Posterior vena cava (tissue), 2 donors: ENCODE results near the gene CLDN1. TPM values are rescaled to one million over a fixed set of nuclear protein-coding genes. Genes with fewer than 3 reads are reported as not detected.

Source experiments
- DNase-seq: peaks from one replicate; pipeline ENCODE4 v3.0.0-alpha.2; 2020; ENCODE audit warnings: low spot score
- intact Hi-C, 2 donors: fragments of 100-400 bp; cut with DNase I; formaldehyde crosslinking; loops; one replicate each; pipeline versions ENCODE4 v1.14.1 to v1.14.2; 2022 to 2023
- total RNA-seq, 2 donors: library from RNA; stranded (reverse); fragmentation: NEBNext Ultra II Directional; extraction: Animal tissue kit (Norgen Biotek cat#: 25700); gene quantifications; one replicate each; pipeline ENCODE4 v1.2.1, GENCODE V29; 2021
- donor health status: DM: yes; HTN: yes; CAD: no.
- donor health status: DM: yes; HTN: yes; CAD: no.

CLDN1 gene
- total RNA-seq, 2 donors from 2014 or later, result 0.46 to 1.1 TPM

DNA sequence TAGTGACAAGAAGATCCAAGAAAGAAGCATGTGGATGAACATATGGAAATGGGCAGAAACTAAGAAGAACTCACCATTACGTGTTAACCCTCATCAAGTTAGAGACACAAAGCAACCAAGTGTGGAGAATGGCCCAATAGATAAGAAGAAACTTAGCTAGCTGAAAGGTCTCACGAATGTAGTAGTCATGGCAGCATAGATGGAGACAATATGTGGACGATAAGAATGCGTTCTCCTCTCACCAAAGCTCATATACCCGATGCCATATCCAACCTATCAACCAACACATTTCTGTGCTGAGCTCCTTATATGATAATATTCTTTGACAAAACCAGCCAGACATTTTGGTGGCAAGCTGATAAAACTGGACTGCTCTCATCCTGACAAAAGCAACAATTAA lies 15.1 kb upstream of the CLDN1 start:
- DNase-seq, result no peak
- intact Hi-C loops, result no loop called here

DNA sequence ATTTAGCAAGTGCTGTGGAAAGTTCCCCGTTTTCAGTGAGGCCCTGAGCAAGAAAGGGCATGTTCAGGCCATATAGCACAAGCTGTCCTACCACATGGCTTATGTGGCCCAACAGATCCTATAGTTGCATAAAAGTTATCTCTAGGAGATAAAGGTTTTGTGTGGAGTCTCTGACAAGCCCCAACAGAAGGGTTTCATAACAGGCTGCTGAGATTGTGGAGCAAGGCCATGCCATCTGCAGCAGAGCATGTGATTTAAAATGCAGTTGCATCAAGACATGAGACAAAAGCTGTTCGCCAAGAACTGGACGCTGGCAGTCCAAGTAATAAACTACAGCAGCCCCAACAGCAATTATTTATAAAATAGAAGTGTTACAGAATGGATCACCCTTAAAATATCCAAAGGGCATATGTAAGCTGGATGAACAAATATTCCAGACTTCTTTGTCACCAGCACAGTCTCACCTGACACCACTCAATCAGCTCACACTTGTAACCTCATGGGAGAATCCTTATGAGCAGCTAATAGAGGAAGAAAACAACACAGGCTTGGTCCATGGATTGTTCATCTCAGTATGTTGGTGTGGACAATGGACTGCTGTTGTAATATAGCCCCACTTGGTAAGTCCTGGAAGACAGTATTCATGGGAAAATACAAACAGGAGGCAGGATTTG lies 14.4 kb upstream of the CLDN1 start:
- intact Hi-C loops, result no loop called here
- no peak for DNase-seq

DNA sequence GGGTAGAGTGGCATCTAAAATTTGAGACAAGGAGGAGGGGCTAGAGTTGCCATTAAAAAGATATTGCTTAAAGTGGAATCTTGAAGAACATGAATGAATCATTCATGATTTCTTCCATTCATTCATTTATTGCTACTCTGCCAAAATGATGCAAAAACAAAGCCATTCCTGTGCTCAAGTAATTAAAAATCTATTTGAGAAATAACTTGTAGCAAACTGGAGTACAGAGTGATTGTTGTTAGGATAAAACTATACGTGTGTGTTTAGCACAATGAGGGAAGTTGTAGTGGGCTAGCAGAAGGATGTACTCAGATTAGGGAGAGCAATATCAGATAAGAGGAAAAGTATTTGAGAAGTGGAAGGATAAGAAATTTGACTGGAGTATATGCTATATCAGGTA lies 11.7 kb upstream of the CLDN1 start:
- intact Hi-C loops, result no loop called here
- no peak for DNase-seq

DNA sequence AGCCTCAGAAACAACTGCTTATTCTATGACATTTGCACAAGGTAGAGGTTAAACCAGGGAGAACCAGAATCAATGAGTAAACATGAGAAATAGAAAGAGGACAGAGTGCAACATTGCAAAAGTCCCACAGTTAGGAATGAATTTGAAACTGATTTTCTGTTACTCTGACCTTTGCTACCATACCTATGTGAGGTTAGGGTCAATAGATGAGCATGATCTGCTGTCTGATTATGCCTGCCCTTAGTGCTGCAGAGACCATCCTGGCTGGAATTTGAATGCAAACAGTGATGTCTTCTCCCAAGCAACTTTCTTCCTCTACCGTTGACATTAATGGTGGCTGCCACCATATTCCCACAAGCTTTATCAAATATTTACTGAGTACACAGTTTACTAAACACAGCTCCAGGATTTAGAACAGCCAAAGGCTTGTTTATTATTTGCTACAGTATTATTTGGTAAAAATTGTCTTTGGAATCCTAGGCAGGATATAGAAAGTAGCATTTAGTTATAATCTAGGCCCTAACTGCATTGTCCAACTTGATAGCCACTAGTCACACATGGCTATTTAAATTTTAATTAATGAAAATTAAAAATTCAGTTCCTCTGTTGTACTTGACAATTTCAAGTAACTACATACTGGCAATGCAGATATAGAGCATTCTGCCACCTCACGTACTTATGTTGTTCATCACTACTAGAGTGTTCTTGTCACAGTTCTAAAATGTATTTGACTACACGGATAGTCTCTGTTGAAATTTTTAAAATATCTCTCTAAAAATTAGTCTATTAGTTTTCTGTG lies 8.9 kb upstream of the CLDN1 start:
- DNase-seq, result no peak
- intact Hi-C loops, result no loop called here

DNA sequence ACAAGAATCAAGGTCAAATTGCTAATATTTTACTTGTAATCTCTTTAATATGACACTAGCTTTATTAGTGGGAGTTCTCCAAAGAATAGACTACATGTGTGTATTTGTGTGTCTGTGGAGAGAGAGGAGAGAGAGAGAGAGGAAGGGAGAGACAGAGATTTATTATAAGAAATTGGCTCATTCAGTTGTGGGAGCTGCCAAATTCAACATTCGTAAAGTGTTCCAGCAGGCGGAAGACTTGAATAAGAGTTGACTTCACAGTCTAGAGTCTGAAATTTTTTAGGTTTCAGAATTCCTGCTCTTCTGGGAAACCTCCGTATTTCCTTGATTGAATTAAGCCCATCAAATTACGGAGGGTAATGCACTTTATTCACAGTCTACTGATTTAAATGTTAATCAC lies 4.7 kb upstream of the CLDN1 start:
- DNase-seq, result no peak
- intact Hi-C loops, result loop anchor here in 1 of 2 donors (10.0 kb wide), 1 partner anchor 102 kb away; no protein-coding TSS in a partner anchor

DNA sequence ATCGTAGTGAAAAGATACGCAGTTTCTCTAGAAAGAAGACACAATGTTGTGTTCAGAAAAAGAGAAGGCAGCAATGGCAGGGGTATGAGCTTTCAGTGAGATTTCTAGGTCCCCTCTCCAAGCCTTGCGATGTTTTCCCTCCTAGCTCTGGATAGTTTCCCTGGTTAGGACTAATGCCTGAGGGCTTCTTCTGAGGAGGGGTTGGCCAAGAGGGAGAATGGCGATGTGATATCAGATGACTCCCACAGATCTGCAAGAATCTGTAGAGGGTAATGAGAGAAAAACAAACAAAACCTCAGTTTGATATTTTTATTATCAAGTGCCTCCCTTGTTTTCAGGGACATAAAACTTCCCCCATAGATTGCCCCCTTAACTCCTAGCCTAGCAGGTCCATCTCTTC lies 4.1 kb upstream of the CLDN1 start:
- no peak for DNase-seq
- intact Hi-C loops, result loop anchor here in 1 of 2 donors (10.0 kb wide), 1 partner anchor 102 kb away; no protein-coding TSS in a partner anchor

DNA sequence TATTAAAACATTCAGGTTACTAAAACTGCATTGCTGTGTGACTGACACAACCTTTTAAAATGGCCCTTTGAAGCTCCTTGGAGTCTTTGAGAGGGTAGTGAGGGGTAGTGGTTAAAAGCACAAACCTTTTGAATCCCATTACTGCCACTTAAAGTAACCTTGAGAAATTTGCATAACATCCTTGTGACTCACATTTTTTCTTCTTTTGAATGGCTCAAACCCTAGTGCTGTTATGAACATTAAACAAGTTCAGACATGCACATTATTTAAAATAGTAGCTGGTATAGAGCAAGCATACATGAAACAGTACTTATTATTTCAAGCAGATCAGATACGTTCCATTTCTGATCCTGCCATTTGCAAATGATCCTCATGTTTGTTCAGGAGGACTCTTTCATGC lies 3.7 kb upstream of the CLDN1 start:
- intact Hi-C loops, result loop anchor here in 1 of 2 donors (10.0 kb wide), 1 partner anchor 101 kb away; no protein-coding TSS in a partner anchor
- DNase-seq, result no peak

DNA sequence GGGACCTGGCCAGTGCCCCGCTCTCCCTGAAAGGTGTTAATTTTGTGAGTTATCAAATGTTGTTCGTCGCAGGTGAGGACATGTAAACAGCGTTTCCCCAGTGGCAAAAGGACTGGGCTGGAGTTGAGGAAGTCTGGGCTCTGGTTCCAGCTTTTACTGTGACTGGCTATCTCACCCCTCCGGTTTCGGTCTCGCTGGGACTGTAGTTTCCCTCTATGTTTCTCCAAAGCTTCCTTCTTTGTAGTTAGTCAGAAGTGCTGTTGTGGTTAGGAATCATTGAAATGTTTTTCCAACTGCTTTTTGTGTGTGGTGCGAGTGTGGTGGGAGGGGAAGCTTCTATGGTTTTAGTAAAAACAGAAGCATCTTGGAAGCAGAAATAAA lies 990 bp upstream of the CLDN1 start:
- intact Hi-C loops, result loop anchor here in 1 of 2 donors (10.0 kb wide), 1 partner anchor 98 kb away; no protein-coding TSS in a partner anchor
- DNase-seq, result no peak

DNA sequence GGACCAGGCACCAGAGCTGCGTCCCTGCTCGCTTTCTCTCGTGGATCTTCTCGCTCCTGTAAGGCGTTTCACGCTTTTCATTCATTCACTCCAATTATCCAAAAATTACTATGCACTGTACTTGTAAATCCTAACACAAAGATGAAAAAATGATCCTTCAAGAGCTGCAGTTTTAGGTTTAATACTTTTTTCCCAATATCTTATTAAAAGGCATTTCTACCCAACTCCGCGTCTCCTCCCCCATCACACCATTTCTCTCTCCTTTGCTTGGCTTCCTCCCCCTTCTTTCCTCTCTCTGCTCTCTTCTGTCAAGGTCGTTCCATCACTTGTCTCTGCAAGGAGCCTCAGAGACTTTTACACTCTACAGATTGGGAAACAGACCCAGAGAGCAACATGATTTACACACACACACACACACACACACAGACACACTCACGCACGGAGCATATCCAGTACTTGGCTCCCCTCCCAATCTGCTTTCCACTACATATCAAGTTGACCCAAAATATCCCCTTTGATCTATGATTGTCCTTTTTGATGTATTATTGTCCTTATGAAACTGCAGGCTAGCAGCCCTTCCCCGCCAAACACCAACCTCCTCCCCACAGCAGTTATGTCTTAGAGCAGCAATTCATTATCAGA lies 479 bp upstream of the CLDN1 start:
- intact Hi-C loops, result loop anchor here in 1 of 2 donors (10.0 kb wide), 1 partner anchor 98 kb away; no protein-coding TSS in a partner anchor

DNA sequence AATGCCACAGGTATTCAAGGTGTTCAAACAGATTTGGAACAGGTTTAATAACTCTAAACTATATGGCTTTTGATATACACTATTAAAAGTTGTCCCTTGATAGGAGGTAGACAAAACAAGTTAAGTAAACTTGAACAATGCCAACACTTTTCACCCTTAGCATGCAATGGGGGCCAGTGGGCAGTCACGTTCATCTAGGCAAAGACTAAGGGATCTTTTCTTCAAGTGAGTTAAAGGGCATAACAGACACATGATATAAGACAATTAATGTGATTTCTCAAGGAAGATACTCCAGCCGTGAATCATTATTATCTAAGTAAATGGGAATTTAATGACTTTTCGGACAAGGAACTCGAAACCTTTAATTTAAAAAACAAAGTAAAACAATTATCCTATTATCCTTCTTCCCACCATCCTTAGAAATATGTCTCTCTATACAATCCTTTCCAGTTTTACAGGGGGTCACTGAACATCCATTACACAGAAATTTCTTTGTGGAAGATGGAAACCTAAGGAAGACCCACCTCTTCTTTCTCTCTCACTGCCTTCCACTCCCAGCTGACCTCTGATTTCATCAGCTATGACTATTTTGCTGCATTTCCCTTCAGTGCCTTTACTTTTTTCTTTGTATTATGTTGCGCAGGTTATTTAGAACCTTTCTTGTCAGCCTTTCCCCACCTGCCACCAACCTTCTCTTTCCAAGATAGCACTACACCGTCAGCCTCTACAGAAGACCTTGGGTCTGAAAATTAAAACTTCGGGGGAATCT lies 1.5 kb downstream of the CLDN1 start:
- DNase-seq, result no peak
- intact Hi-C loops, result loop anchor here in 1 of 2 donors (10.0 kb wide), 1 partner anchor 96 kb away; no protein-coding TSS in a partner anchor

More for the DNA sequence above, 479 bp upstream of the CLDN1 start:
- no peak for DNase-seq

DNA sequence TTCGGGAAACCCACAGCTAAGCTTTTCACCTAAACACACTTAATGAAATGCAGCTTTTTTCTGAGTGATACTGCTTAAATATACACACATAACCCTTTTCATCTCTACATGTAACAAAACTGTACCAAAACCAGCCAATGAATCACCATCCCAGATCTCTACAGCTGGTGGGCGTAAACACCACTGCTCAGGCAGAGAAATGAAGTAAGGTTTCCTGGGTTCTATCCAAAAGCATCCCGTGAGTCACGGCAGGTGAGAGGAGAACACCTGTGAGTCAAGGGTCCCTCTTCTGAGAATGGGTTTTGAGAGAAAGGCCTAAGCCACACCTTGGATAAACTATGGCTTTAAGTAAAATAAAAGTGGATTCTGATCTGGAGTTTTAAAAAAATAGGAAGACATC lies 2.6 kb downstream of the CLDN1 start:
- intact Hi-C loops, result loop anchor here in 1 of 2 donors (10.0 kb wide), 1 partner anchor 95 kb away; no protein-coding TSS in a partner anchor
- DNase-seq, result no peak

DNA sequence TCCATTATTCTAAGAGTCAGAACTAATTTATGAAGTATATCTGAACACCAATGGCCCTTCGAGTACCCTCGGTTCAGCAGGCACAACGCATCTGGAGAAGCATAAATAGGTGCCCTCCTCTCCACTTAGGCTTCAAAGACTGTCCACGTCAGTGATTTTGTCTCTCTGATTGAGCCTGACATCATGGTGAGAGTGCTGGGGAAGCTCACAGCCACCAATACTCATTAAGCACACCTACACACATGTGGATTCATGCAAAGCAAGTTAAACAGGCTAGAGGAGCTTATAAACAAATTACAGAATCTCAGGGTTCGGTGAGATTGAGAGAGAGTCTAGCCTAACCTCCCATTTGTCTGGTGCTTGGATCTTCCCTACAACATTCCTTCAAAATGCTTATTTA lies 3.6 kb downstream of the CLDN1 start:
- no peak for DNase-seq
- intact Hi-C loops, result no loop called here

DNA sequence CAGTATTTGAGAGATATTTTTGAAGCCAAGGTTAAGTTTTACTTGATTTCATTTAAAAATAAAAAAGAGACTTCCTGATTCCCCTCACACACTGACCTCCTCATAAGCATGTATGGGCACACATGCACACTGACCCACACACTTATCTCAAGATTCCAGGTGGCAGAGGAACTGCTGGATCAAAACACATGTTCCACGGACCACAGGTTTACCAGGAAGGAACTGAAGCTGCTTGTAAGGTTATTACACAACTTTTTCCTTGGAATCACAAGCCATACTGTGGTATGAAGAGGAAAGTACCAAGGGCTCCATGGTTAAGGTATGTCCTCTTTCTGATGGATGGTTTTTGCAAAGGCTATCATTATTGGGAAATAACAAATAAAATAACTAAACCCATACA lies 7.5 kb downstream of the CLDN1 start:
- intact Hi-C loops, result no loop called here
- no peak for DNase-seq

DNA sequence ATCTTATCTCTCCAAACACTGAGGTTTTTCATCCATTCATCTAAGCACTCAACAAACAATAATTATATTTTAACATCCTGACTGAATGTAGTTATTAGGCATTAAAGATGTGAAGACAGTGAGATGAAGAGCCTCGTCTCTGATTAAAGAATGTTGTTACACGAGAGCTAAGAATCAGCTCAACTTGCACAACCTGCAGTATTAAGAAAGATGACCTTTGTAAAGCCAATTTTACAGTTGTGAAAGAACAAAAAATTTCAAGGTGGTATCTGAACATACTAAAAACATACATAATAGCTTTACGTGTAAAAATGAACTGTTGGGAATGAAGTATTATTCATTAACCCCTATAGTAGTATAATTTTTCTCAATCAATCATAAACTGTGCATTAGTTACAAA lies 12.8 kb downstream of the CLDN1 start:
- intact Hi-C loops, result no loop called here
- DNase-seq, result no peak

DNA sequence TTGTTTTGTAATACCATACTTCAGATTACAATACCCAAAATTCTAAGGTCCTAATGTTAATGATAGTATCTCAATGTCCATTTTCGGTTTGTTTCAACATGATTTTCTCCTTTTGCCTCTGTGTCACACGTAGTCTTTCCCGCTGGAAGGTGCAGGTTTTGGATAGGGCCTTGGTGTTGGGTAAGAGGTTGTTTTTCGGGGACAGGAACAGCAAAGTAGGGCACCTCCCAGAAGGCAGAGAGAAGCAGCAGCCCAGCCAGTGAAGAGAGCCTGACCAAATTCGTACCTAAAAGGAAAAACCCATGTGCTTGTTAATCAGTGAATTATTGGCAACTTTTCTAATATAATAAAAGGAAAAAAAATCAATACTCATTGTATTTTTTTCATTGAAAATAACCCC lies 14.1 kb downstream of the CLDN1 start:
- no peak for DNase-seq
- intact Hi-C loops, result no loop called here

DNA sequence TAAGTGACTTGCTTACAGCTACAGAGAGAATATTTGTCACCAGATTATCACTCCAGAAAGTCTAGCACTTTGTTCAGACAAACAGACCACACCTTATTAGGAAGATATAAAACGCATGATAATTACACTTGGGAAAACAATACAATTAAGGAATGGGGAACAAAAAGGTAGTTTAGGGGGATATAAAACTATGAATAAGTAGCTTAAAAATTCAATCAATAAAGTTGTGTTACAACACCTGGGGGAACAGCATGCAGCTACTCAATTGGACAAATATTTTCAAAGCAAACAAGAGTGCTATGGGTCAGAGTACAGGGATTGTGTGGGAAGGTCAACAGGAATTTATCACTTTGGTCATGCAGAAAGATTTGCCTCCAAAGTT lies 15.1 kb downstream of the CLDN1 start:
- no peak for DNase-seq
- intact Hi-C loops, result no loop called here

DNA sequence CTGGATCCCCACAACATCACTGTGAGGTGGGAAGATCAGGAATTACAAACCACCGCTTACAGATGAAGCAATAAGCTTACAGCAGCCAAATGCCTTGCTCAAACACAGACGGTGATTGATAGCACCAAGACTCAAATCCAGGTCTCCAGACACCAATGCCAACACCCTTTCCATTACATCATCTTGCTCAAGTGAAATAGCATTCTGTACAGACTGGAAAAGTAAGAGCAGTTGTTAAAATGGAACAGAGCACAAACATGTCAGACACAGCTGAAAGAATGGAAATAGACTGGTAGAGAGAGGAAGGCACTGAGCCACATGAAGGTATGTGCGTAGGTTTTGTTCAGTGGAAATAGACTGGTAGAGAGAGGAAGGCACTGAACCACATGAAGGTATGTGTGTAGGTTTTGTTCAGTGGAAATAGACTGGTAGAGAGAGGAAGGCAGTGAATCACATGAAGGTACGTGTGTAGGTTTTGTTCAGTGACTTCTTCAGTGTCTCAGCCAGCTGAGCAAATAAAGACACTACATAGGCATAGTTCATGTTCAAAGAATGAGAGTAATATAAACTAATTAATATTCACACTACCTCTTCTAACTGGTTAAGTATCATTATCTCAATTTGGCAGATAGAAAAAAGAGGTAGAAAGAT lies 15.6 kb downstream of the CLDN1 start:
- DNase-seq, result no peak
- intact Hi-C loops, result no loop called here

DNA sequence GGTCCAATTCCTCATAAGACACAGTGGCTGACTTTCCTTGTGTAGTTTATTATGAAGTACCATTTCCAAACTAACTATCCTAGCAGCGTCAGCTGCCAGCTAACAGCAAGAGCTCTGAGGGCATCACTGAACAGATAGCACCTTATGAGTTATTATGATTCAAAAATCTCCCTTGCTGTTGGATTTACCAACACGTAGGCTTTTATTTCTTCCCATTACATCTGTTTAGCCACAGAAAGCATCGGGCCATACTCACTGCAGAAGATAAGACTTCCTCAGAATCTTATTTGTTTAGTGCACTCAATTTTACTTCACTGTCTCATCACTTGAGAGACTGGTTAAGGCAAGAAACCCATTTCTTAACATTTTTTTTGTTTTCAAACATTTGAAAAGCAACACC lies 16.2 kb downstream of the CLDN1 start:
- no peak for DNase-seq
- intact Hi-C loops, result no loop called here

DNA sequence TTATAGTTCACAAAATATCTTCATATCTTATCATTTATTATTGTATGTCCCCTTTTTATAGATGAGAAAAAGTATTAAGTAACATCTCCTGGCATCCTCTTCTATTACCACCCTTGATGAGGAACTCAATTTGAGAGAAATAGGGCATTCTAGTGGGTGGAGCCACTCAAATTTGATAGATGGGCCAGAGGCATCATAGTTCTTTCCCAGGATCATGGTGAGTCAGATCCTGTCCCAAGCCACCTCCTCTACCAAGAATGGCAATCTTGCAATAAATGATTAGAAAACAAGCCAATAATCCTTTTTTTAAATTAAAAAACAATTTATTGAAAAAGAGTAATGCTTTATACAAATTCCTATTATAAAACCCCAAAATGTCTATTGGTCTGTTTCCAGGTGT lies 16.8 kb downstream of the CLDN1 start:
- intact Hi-C loops, result no loop called here
- no peak for DNase-seq
